ENCODE results near the gene SPC24.
"Not testable (repeated sequence)": the region's sequence is repeated elsewhere in the genome, so short reads cannot be mapped to it uniquely, and the experiment has no call there.

DNA sequence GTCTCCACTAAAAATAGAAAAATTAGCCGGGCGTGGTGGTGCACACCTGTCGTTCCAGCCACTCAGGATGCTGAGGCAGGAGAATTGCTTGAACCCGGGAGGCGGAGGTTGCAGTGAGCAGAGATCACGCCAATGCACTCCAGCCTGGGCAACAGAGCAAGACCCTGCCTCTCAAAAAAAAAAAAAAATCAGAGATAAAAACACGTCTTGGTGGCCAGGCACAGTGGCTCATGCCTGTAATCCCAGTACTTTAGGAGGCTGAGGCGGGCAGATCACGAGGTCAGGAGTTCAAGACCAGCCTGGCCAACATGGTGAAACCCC lies 23.5 kb upstream of the SPC24 start:
- TF ChIP-seq, protein P1, sequence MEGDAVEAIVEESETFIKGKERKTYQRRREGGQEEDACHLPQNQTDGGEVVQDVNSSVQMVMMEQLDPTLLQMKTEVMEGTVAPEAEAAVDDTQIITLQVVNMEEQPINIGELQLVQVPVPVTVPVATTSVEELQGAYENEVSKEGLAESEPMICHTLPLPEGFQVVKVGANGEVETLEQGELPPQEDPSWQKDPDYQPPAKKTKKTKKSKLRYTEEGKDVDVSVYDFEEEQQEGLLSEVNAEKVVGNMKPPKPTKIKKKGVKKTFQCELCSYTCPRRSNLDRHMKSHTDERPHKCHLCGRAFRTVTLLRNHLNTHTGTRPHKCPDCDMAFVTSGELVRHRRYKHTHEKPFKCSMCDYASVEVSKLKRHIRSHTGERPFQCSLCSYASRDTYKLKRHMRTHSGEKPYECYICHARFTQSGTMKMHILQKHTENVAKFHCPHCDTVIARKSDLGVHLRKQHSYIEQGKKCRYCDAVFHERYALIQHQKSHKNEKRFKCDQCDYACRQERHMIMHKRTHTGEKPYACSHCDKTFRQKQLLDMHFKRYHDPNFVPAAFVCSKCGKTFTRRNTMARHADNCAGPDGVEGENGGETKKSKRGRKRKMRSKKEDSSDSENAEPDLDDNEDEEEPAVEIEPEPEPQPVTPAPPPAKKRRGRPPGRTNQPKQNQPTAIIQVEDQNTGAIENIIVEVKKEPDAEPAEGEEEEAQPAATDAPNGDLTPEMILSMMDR (IDR thresholded peaks at IDR 0.05 in 2 of 3, conservative IDR thresholded peaks at IDR 0.05 in 1 of 3; ENCODE audit: borderline replicate concordance in 1 of 3, insufficient read depth in 1 of 3, low read depth in 2 of 3, low read length in 2 of 3) = not testable (repeated sequence)
- not testable (repeated sequence) for TF ChIP-seq POLR2AphosphoS5 (IDR thresholded peaks at IDR 0.05; ENCODE audit: low read depth, low read length); RAD21 (IDR thresholded peaks at IDR 0.05; ENCODE audit: low read depth); CEBPB (IDR thresholded peaks at IDR 0.05; ENCODE audit: low read depth); YY1 (IDR thresholded peaks at IDR 0.05; ENCODE audit: extremely low read depth, insufficient replicate concordance, low read depth, low read length); SRF (IDR thresholded peaks at IDR 0.05; ENCODE audit: low read depth); ZFX (IDR thresholded peaks at IDR 0.05); EZH2 (IDR thresholded peaks at IDR 0.05); ELF1 (IDR thresholded peaks at IDR 0.05; ENCODE audit: borderline replicate concordance, low read depth); POLR2A (IDR thresholded peaks at IDR 0.05; ENCODE audit: borderline replicate concordance, extremely low read depth, insufficient read depth, insufficient read length)
- TF ChIP-seq, protein P2, sequence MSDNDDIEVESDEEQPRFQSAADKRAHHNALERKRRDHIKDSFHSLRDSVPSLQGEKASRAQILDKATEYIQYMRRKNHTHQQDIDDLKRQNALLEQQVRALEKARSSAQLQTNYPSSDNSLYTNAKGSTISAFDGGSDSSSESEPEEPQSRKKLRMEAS (IDR thresholded peaks at IDR 0.05) = not testable (repeated sequence)
- TF ChIP-seq, protein P3, sequence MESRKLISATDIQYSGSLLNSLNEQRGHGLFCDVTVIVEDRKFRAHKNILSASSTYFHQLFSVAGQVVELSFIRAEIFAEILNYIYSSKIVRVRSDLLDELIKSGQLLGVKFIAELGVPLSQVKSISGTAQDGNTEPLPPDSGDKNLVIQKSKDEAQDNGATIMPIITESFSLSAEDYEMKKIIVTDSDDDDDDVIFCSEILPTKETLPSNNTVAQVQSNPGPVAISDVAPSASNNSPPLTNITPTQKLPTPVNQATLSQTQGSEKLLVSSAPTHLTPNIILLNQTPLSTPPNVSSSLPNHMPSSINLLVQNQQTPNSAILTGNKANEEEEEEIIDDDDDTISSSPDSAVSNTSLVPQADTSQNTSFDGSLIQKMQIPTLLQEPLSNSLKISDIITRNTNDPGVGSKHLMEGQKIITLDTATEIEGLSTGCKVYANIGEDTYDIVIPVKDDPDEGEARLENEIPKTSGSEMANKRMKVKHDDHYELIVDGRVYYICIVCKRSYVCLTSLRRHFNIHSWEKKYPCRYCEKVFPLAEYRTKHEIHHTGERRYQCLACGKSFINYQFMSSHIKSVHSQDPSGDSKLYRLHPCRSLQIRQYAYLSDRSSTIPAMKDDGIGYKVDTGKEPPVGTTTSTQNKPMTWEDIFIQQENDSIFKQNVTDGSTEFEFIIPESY (IDR thresholded peaks at IDR 0.05; ENCODE audit: extremely low read depth, insufficient replicate concordance, low read length) = not testable (repeated sequence)

Data from HCT116 (cell line).